DMS114 treated with DMSO at 0.1 percent for 48 hours (cell line): Measurements from ENCODE around the gene AGBL3.
"Not testable (repeated sequence)": the region's sequence is repeated elsewhere in the genome, so short reads cannot be mapped to it uniquely, and the experiment has no call there.

ENCODE experiments used
- DNase-seq: peaks from one replicate; lab custom pipeline; 2025; ENCODE audit not compliant: unreplicated experiment; lab: John Stamatoyannopoulos, UW

Gene AGBL3

DNA sequence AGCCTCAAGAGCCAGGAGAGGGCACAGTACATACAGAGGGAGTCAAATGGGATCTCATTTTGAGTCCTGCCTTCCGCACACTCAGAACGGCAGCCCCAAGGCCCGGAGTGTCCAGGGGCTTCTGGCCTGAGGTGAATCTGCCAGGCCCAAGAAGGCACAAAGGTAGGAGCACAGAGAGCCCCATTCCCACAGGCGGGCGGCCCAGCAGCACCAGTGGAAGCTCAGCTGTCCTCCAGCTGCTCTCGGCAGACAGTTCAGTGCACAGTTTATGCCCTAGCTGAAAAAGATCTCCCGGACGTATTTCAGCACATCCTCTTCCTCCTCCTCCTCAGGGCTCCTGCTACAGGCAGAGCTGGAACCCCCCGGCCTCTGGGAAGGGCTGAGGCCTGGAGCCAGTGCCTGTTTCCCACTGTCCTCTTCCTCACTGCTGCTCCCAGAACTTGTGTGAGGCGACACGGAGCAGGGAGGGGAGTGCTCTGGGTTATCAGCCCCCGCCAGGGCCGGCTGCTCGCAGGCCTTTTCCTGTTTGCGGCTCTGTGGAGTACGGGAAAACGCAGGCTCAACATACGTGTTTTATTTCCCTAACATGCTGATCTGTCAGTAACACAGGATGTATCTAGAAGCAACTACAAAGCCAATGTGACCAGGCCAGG is 180.2 kb downstream of the AGBL3 start:
- DNase-seq: no peak

DNA sequence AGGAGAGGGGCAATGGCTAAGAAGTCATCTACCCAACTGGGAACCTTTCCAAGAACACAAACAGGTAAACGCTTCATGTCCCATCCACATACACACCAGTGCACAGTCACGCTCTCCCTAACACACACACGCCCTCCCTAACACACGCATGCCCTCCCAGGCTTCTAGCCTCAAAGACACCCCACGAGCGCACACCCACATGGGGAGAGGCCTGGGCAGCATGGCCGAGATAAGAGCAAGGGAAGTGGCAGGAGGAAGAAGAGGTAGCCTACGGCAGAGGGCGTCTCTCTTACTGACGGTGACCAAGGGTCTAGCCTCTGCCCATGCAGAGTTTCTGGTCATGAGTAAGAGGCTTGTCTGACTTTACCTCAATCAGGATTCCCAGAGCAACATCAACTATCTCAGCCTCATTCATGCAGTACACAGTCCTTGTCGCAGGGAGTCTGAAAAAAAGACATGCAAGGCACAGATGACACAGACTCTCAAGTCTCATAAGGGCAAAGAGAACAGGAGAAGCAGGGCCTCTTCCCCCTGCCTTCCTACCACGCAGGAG is 181.1 kb downstream of the AGBL3 start:
- DNase-seq: no peak

DNA sequence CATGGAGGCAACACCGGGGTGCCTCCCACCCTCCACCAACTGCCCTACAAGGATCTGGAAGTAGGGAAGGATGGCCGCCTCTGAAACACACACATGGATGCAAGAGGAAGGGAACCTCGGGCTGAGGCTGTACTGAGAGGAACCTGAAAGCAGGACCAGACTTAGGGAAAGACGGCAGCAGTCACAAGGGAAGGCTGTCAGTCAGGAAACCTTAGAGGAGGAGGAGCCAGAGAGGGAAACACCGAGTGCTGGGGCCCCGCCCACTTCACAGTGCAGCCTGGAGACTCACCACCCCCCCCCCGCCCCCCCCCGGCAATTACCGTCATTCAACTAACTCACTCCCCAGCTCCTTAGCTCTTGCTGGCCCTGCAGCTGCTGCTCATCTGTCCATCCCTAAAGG is 181.7 kb downstream of the AGBL3 start:
- DNase-seq: no peak

- no peak for DNase-seq
These were observed 182.3 kb downstream of the AGBL3 start for GRCh38 chr7:135168489-135169140.

DNA sequence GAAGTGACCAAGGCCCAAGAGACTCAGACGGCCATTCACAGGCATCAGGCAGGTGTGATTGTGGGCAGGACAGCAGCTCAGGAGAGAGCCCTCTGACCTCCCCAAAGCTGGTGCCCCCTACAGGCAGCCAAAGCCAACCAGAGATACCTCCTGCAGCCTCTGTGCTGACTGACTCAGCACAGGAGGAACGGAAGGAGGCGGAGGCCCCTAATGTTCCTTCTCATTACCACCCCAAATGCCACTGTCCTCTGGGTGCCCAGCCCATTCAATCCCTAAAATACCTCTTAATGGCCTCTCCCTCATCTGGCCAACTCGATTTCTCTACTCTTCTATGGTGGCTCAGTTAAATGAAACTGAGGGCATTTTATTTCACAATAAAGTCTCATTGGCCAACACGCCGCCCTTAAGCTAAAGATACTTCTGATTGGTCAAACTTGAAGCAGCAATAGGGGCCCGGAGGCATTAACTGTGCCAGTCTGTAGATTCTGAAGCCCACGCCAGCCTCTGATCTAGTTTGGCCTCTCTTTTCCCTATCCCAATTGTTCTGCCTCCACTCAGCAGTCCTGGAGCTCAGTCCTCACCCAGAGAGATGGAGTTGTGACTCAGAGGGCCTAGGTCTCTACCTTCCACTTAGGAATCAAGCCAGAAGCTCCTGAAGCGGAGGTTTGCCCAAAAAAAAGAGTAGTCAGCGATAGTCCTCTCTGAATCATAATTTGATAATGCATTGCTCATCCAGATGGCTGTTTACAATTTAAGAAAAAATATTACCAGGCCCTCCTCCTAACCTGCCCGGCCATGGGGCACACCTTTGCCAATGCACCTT is 183.0 kb downstream of the AGBL3 start:
- DNase-seq: no peak

DNA sequence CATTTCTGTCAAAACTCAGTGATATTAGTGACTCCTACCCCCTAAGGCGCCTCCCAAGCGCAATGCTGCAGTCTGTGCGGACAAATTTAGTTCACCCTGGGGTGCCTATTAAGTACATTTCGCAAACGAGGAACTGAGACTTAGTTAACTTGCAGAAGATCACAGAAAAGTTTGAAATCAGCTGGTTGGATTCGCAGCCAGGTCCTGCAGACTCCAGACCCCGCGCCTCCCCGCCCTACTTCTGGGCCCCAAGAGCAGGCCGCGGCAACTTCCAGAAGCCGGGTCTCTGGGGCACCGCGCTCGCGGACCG is 183.6 kb downstream of the AGBL3 start:
- DNase-seq: no peak

- DNase-seq: peak; percentile 81
These were observed 184.1 kb downstream of the AGBL3 start, which contains the start of gene CYREN for GRCh38 chr7:135170274-135170997. TSS of gene CYREN (minus strand) at chr7:135170707. CDS start at chr7:135168922, 1,785 bp downstream.

DNA sequence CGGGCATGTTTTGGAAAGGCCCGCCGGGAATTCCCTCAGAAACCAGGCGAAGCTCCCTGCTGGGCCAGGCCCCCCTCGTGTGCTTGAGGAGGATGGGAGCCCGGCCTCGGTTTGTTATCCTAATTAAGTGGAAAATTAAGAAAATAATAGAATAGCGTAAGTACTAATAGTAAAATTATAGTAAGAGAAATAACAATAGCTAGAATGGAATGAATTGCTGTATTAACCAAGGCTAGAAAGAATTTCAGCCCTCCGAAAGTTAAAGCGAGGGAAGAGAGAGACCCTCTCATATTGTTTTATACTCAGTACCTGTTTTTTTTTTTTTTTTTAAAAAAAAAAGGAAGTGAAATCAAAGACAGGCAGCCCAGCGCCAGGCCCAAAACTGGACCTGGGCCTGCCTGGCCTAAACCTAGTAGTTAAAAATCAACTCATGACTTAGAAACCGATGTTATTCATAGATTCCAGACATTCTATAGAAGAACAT is 184.7 kb downstream of the AGBL3 start:
- not testable (repeated sequence) for DNase-seq

- not testable (repeated sequence) for DNase-seq
These were observed 185.4 kb downstream of the AGBL3 start for GRCh38 chr7:135171581-135172291.

- DNase-seq: not testable (repeated sequence)
These were observed 187.6 kb downstream of the AGBL3 start for GRCh38 chr7:135173916-135174315.

GRCh38 chr7:135174941-135175340 is 188.6 kb downstream of the AGBL3 start:
- DNase-seq: no peak

GRCh38 chr7:135175931-135176330 is 189.6 kb downstream of the AGBL3 start:
- no peak for DNase-seq

GRCh38 chr7:135177028-135177696 is 190.9 kb downstream of the AGBL3 start:
- DNase-seq: no peak

DNA sequence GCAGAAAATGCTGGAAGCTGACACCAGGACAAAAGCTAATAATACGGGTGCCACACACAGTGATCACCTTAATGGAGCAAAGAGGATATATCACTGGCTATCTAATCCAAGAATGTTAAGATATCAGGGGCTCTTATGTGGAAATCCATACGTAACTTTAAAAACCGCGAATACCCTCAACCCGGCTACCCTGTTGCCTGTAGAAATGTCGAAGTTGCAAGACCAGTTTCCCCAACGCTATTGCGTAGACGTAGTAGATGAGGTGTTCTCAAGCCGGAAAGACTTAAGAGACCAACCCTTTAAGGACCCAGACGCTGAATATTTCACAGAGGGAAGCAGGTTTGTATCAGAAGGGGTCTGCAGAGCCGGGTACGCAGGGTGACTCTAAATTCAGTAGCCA is 192.1 kb downstream of the AGBL3 start:
- no peak for DNase-seq

GRCh38 chr7:135179321-135179925 is 193.1 kb downstream of the AGBL3 start:
- no peak for DNase-seq

- no peak for DNase-seq
These were observed 193.8 kb downstream of the AGBL3 start for GRCh38 chr7:135180122-135180521.

DNA sequence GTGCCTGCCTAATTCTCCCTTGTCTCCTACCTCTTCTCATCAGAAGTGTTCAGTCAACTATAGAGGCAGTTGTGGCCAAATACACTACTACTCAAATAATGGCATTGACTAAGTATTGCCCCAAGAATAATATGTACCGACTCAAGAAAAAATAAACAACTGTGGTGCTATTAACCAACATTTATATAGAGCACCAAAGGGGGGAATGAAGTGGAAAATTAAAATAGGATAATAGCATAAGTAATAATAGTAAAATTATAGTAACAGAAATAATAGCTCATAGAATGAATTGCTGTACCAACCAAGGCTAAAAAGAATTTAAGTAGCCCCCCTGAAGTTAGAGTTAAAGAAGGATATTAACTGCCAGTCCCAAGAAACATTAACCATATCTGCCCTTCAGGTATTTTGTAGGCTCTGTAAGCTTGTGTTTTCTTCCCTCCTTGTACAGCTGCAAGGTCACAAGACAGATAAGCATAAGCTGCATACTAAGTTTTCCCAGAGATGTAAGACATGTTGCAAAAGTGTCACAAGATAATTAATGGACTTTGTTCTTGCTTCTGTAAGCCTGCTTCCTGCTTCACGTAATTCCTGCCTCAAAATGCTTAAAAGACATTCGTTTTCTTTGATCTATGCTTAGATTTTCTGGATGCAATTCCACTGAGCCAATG is 195.1 kb downstream of the AGBL3 start:
- no peak for DNase-seq

- no peak for DNase-seq
These were observed 195.8 kb downstream of the AGBL3 start for GRCh38 chr7:135181929-135182678.
